ENCODE data around the gene ZFPM1. TPM values are rescaled to one million over a fixed set of nuclear protein-coding genes. Genes with fewer than 3 reads are reported as not detected.

The ZFPM1 gene
- total RNA-seq, 6 donors from 2014 or later, result 1.0 to 8.4 (median 3.3) TPM

- no peaks in the 10 kb centered on the region for H3K36me3 ChIP-seq
- H3K4me3 ChIP-seq, result no peak overlapping the region
- H3K27me3 ChIP-seq, result no peaks in the 10 kb centered on the region
- 84 to 91% methylated on average over 34 to 43 of the region's 46 CpGs for WGBS, 2 donors
- H3K27ac ChIP-seq, result no peak overlapping the region
- no peaks in the 10 kb centered on the region for H3K9me3 ChIP-seq
- peaks cover 0 to 17% (median 5%) of the 10 kb centered on the region in 4 donors for H3K4me1 ChIP-seq
- ATAC-seq (ENCODE audit: low FRiP score in 2 of 2) (peak in 1 of 2 donors; percentile 75), DNase-seq (peak in 1 of 2 donors; percentile 70)
- TF ChIP-seq EP300 (IDR thresholded peaks at IDR 0.05) (no peak), POLR2AphosphoS5 (IDR thresholded peaks at IDR 0.05) (no peak), POLR2A (IDR thresholded peaks at IDR 0.05) (no peak), CTCF (IDR thresholded peaks at IDR 0.05) (no peak)
Observed at GRCh38 chr16:88497561-88498462, 44.7 kb downstream of the ZFPM1 start.

GRCh38 chr16:88498576-88499208 is 45.6 kb downstream of the ZFPM1 start:
- DNase-seq (peak in 1 of 2 donors; percentile 74), ATAC-seq (ENCODE audit: low FRiP score in 2 of 2) (no peak)
- Histone ChIP-seq H3K9me3 (no peaks in the 10 kb centered on the region), H3K4me3 (no peak overlapping the region), H3K27ac (no peak overlapping the region), H3K27me3 (no peaks in the 10 kb centered on the region), H3K4me1 (peaks cover 0 to 17% (median 5%) of the 10 kb centered on the region in 4 donors), H3K36me3 (no peaks in the 10 kb centered on the region)
- no peak for TF ChIP-seq POLR2AphosphoS5 (IDR thresholded peaks at IDR 0.05)
- WGBS, 2 donors, result 89 to 98% methylated on average over 8 to 27 of the region's 27 CpGs

- Histone ChIP-seq H3K27ac (no peak overlapping the region), H3K4me1 (peaks cover 0 to 17% (median 5%) of the 10 kb centered on the region in 4 donors), H3K27me3 (no peaks in the 10 kb centered on the region), H3K9me3 (no peaks in the 10 kb centered on the region), H3K36me3 (no peaks in the 10 kb centered on the region), H3K4me3 (no peak overlapping the region)
- ATAC-seq (ENCODE audit: low FRiP score in 2 of 2) (no peak), DNase-seq (peak in 1 of 2 donors; percentile 79)
- TF ChIP-seq CTCF (IDR thresholded peaks at IDR 0.05) (no peak), POLR2A (IDR thresholded peaks at IDR 0.05) (no peak), POLR2AphosphoS5 (IDR thresholded peaks at IDR 0.05) (no peak), EP300 (IDR thresholded peaks at IDR 0.05) (no peak)
- 72 to 77% methylated on average over 19 of the region's 19 CpGs for WGBS, 2 donors
Observed at GRCh38 chr16:88499292-88499691, 46.2 kb downstream of the ZFPM1 start.

- Histone ChIP-seq H3K4me1 (peaks cover 0 to 19% (median 5%) of the 10 kb centered on the region in 4 donors), H3K27ac (no peak overlapping the region), H3K9me3 (no peaks in the 10 kb centered on the region), H3K27me3 (no peaks in the 10 kb centered on the region), H3K36me3 (no peaks in the 10 kb centered on the region), H3K4me3 (no peak overlapping the region)
- ATAC-seq (ENCODE audit: low FRiP score in 2 of 2), result no peak
- no peak for TF ChIP-seq POLR2A (IDR thresholded peaks at IDR 0.05)
- no peak for TF ChIP-seq POLR2AphosphoS5 (IDR thresholded peaks at IDR 0.05)
- TF ChIP-seq EP300 (IDR thresholded peaks at IDR 0.05), result no peak
- no peak for TF ChIP-seq CTCF (IDR thresholded peaks at IDR 0.05)
- peak in 1 of 2 donors; percentile 86 for DNase-seq
- WGBS, 2 donors, result 49% methylated on average over 20 of the region's 23 CpGs; no CpG with 5 or more reads in 1 of the 2 donors
Observed at GRCh38 chr16:88499836-88500251, 46.8 kb downstream of the ZFPM1 start.

GRCh38 chr16:88500255-88500661 is 47.2 kb downstream of the ZFPM1 start:
- Histone ChIP-seq H3K27ac (no peak overlapping the region), H3K4me1 (peaks cover 4 to 23% (median 5%) of the 10 kb centered on the region in 4 donors), H3K27me3 (no peaks in the 10 kb centered on the region), H3K4me3 (no peak overlapping the region), H3K36me3 (no peaks in the 10 kb centered on the region), H3K9me3 (no peaks in the 10 kb centered on the region)
- 69% methylated on average over 17 of the region's 17 CpGs; no CpG with 5 or more reads in 1 of the 2 donors for WGBS, 2 donors
- DNase-seq (peak in 1 of 2 donors; percentile 72), ATAC-seq (ENCODE audit: low FRiP score in 2 of 2) (no peak)
- TF ChIP-seq POLR2A (IDR thresholded peaks at IDR 0.05) (no peak), CTCF (IDR thresholded peaks at IDR 0.05) (no peak), EP300 (IDR thresholded peaks at IDR 0.05) (no peak), POLR2AphosphoS5 (IDR thresholded peaks at IDR 0.05) (no peak)
